TTC549 (cell line): ENCODE data around the gene ZBTB3.
A peak's percentile ranks its signal among the peaks of the same experiment; 100 is the strongest.
"Not testable (repeated sequence)": the region's sequence is repeated elsewhere in the genome, so short reads cannot be mapped to it uniquely, and the experiment has no call there.

Experiments
- FAIRE-seq: peaks from 2 replicates; lab custom pipeline; 2012; peaks lifted over from hg19 to GRCh38; lab: Jason Lieb, UNC

The ZBTB3 gene

DNA sequence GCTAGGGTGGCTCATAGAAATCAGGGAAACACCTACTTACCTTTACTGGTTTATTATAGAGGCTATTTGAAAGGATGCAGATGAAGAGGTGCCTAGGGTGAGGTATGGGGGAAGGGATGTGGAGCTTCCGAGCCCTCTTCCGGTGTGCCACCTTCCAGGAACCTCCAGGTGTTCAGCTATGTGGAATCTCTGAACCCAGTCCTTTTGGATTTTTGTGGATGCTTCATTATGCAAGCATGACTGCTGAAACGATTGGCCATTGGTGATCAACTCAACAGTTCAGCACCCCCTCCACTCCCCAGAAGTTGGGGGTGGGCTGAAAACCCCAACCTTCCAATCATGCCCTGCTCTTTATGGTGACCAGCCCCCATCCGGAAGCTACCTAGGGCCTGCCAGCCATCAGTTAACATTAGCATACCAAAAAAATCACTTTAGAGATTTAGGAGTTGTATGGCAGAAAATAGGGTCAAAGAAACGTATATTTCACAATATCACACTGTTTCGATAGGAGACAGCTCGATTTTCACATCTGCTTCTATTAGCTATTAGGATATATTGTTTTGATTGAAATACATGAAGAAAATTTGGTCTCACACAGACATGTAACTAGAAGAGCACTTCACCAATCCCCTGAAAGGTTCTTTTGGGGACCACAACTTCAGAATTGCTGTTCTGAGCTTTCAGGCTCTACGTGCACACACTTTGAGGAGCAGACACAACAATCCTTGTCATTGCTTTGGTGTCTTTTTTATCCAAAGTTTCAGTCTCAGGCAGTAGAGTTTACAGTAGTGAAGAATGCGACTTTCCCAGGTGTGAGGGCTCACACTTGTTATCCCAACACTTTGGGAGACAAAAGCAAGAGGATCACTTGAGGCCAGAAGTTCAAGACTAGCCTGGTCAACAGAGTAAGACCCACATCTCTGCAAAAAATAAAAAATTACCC, 4.2 kb upstream of the ZBTB3 start:
- FAIRE-seq = no peak

DNA sequence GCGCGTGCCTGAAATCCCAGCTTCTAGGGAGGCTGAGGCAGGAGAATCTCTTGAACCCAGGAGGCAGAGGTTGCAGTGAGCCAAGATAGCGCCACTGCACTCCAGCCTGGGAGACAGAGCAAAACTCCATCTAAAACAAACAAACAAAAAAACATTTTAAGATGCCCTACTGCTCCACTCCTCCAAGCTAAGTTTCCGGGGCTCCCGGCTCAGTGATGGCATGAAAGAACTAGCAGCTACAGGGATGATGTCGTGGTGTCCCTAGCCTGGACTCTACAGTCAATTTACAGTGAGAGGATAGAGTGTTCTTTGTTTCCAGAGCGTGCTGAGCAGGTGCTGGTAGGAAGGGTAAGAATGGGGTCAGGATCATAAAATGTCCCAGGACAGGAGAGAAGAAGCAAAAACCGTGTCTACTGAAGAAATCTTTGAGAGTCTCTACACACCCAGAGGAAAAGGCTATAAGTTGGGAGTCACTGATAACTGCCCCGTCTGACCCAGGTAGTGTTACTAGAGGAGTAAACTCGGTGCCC, 1.2 kb upstream of the ZBTB3 start:
- no peak for FAIRE-seq

DNA sequence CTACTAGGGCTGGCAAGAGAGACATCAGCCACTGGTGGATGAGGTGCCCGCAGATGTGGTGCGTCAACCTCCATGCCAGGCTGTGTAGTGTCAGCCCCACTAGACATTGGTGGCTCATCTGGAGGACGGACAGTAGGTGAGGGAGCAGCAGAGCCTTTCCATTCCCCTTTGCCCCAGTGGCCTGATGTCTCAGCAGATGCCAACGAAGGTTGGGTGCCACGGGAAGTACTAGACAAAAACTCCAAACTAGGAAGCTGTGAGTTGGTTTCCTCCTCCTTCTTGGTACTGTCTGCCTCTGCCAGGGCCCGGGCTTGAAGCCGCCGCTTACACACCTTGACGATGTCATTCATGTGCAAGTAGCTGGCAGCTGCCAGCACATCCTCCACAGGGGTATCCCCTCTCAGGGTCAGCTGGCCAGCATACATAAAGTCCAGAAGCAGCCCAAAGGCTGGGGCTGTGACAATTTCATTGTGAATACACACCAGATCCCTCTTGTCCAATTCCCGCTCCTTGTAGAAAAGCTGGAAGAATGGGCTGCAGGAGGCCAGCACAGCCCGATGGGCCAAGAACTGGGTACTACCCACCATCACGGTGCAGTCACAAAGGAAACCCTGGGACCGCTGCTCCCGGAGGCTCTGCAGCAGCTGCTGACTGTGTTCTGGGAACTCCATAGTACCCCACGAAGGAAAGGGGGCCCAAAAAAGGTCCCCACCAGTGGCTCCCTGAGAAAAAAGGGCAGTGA, 795 bp downstream of the ZBTB3 start:
- no peak for FAIRE-seq

- FAIRE-seq = no peak
These were observed 1.7 kb downstream of the ZBTB3 start for GRCh38 chr11:62752177-62752785.

DNA sequence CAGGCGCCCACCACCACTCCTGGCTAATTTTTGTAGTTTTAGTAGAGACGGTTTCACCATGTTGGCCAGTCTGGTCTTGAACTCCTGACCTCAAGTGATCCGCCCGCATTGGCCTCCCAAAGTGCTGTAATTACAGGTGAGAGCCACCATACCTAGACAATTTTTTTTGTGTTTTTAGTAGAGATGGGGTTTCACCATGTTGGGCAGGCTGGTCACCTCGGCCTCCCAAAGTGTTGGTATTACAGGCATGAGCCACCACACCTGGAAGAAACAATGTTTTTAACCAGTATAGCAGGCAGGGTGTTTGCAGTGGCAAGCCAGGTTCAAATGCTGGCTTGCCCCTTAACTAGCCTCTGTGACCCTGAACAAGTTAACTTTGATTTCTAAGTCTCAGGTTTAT, 4.0 kb downstream of the ZBTB3 start:
- FAIRE-seq = not testable (repeated sequence)

- no peak for FAIRE-seq
These were observed 6.3 kb downstream of the ZBTB3 start for GRCh38 chr11:62747475-62748160.

DNA sequence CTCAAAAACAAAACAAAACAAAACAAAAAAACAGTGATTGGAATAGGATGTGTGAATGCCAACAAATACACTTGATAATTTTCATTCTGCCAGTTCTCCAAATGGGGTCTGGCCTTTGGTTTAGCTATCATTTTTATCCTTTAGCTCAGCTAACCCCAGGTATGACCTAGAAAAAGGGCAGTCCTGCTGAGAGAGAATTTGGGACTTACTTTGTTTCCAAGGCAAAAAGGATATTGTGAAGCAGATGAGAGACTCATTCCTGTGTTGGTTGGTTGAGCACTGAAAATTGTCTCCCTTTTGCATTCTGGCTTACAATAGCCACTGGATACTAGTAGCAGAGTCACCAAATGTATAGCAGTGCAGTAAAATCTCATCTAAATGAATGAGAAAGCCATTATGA, 16.8 kb downstream of the ZBTB3 start:
- no peak for FAIRE-seq

DNA sequence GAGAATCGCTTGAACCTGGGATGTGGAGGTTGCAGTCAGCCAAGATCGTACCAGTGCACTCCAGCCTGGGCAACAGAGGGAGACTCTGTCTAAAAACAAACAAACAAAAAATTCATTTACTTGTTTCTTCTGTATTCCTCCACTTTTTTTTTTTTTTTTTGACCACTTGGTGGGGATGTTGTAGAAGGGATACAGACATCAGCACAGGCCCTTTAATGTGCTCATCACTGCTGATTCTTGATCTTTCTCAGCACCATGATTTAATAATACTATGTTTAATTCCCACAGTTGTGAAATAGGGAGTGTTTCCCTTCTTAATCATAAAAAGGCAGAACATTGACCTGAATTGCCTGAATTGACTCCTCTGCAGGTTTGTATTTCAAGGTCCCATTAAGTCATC, 21.1 kb downstream of the ZBTB3 start:
- no peak for FAIRE-seq

- not testable (repeated sequence) for FAIRE-seq
These were observed 23.9 kb downstream of the ZBTB3 start for GRCh38 chr11:62730076-62730475.

DNA sequence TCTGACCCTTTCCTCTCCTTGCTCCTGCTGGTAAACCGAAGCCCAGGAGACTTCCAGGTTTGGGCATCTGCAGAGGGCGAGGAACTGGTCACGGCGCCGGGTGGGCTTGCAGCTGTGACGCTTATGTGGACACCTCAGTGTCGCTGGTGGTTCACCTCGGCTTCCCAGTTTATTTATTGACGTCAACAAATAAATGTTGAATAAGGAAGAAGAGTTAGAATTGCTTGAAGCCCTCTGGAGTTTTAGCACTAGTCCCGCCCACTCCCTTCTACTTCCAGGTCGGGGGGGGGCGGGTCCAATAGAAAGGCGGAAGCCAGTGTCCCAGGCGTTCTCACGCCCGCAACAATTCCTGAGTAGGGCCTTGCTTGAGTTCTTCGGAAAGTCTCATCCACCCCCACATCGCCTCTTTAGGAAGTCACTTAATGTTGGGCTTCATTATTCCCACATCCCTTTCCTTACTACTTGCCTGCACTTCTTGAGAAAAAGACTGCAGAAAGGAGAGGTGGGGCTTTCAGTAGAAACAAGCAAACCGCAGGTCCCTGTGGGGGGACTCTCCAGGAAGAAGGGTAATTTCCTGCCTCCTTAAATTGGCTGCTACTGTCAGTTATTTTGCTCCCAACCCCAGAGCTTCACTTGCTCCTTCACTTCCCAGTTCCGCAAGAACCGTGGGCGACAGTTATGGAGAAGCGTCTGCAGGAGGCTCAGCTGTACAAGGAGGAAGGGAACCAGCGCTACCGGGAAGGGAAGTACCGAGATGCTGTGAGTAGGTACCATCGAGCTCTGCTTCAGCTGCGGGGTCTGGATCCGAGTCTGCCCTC, 25.6 kb downstream of the ZBTB3 start, which contains the start of gene TTC9C:
Gene TTC9C, plus strand, starts transcription at position 316 of the 818 bp plus-strand sequence. Its CDS starts 363 bp downstream, at position 679.
- FAIRE-seq = no peak

- FAIRE-seq = peak; percentile 92
These were observed 26.1 kb downstream of the ZBTB3 start for GRCh38 chr11:62727872-62728170.

- peak; percentile 62 for FAIRE-seq
These were observed 26.6 kb downstream of the ZBTB3 start, which contains the start of gene HNRNPUL2 for GRCh38 chr11:62727165-62727871. Gene HNRNPUL2, minus strand, starts transcription at chr11:62727457. Its CDS starts 301 bp downstream, at chr11:62727156.

DNA sequence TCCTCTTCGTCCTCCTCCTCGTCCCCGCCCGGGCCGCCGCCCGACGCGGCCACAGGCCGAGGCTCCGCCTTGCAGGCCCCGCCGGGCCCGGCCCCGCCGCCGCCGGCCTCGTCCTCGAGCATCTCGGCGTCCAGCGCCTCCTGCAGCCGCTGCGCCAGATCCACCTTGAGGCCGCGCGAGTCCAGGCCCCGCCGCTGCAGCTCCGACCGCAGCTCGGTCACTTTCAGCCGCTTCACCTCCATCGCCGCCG, 27.1 kb downstream of the ZBTB3 start:
- FAIRE-seq = no peak

- no peak for FAIRE-seq
These were observed 27.6 kb downstream of the ZBTB3 start for GRCh38 chr11:62726156-62726914.

DNA sequence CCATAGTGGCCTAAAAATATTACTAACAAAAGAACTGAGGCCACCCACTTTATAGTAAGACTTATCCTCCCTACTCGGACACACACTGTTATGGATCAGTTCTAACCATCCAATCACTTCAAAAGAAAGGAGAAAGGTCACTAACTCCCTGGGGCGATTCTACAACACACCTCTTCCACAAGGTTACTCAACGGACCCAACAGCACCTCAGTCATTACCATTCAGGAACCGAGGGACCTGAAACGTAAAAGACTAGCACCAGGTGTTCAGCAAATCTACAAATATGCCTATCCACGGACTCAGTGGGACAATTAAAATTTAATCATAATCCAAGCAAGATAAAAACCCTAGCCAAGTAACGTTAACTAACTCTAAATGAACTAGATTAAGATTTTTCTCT, 28.3 kb downstream of the ZBTB3 start:
- FAIRE-seq = no peak

- no peak for FAIRE-seq
These were observed 29.8 kb downstream of the ZBTB3 start for GRCh38 chr11:62724171-62724570.

DNA sequence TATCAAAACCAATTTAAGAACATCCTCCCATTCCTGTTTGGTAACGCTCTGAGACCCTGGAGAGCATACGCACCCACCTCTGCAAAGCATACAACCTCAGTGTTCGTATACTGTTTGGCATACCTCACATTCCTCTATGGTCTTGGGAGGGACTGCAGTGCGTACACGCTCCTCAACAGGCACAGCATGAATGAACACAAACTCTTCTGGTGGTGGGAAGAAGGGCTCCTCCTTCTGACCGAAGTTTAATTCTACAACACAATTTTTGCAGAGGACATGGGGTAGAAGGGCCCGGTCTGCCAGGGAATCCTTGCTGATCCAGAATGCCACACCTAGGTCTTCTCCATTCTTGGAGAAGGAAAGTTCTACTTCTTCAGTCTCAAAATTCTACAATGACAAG, 32.0 kb downstream of the ZBTB3 start:
- no peak for FAIRE-seq

DNA sequence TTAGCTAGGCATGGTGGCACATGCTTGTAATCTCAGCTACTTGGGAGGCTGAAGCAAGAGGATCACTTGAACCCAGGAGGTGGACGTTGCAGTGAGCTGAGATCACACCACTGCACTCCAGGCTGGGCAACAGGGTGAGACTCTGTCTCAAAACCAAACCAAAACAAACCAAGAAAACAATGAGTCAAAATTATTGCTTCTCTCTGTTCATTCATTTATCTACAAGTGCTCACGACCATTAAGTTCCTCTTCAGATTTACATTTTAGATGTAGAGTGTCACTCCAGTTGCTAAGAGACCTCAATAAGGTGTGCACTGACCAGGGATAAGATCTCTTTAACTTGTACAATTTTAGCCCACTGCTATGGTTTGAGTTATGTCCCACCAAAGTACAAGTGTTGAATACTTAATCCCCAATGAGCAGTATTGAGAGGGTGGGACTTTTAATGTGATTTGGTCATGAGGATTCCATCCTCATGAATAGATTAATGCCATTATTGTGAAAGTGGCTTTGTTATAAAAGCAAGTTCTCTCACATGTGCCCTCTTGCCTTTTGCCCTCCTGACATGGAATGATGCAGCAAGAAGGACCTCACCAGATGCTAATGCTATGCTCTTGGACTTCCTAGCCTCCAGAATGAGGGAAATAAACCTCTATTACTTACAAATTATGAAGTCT, 34.5 kb downstream of the ZBTB3 start:
- no peak for FAIRE-seq

- FAIRE-seq = no peak
These were observed 37.1 kb downstream of the ZBTB3 start for GRCh38 chr11:62716816-62717215.
